ENCODE results near the gene OR2T5.
"Not testable (repeated sequence)": the region's sequence is repeated elsewhere in the genome, so short reads cannot be mapped to it uniquely, and the experiment has no call there.

The OR2T5 gene, protein sequence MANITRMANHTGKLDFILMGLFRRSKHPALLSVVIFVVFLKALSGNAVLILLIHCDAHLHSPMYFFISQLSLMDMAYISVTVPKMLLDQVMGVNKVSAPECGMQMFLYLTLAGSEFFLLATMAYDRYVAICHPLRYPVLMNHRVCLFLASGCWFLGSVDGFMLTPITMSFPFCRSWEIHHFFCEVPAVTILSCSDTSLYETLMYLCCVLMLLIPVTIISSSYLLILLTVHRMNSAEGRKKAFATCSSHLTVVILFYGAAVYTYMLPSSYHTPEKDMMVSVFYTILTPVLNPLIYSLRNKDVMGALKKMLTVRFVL

DNA sequence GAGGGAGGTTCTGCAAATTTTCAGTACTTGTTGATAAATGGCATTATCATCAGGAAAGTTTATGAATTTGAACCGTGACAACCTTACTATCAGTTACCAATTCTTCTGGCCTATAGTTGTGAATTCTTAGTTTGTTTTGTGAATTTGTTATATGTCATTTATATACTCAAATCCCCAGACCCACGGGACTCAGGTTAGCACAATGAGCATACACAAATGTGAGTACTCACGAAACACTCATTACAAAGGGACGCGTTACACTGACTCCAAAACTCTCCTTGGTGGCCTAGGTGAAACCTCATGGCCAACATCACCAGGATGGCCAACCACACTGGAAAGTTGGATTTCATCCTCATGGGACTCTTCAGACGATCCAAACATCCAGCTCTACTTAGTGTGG lies at the start of gene OR2T5:
Gene OR2T5, plus strand, starts transcription at position 301 of the 400 bp plus-strand sequence. Its CDS starts 0 bp downstream, at position 301.
- not testable (repeated sequence) for DNase-seq

GRCh38 chr1:248438668-248439067 lies 49.7 kb upstream of the OR2T5 start:
- DNase-seq, result not testable (repeated sequence)

DNA sequence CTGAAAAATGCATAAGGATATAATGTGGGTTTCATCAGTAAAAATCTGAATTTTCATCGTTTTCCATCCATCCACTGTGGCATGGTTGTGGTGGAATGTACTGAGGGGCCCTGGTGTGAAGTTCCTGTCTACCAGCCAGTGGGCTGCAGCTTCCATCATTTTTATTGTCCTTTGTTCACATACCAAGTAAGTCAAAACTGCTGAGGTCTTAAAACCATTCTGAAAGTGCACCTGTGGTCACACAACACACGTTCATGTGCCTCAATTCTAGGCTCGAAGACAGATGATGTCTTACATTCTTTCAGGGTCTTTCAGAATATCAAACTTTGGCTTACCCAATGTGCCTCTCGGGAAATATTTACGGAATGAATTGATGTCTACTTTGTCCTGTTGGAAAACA lies 49.1 kb upstream of the OR2T5 start:
- DNase-seq, result not testable (repeated sequence)

DNA sequence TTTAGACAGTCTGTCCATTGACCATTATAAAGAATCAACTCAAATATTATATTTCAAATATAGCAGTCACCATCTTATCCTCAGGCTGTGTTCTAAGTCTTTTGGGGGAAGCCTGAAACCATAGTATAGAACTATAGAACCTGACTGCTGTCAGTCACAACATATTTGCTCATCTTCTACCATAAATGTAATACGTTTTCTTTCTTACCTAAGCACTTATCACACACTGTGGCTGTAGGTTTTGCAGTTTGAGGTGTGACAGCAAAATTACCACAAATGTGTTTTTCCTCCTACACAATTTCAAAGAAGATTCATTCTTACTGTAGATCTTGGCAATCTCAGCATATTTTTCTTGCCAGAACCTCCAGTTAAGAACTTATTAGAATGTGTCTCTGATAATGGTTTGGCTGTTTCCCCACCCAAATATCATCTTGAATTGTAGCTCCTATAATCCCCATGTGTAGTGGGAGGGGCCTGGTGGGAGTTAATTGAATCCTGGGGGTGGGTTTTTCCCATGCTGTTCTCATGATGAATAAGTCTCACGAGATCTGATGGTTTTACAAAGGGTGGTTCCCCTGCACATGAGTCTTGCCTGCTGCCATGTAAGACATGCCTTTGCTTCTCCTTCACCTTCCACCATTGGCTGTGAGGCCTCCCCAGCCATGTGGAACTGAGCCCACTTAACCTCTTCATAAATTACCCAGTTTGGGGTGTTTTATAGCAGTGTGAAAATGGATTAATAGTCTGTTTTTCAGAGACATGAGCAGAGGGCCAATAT lies 45.7 kb upstream of the OR2T5 start:
- not testable (repeated sequence) for DNase-seq

DNA sequence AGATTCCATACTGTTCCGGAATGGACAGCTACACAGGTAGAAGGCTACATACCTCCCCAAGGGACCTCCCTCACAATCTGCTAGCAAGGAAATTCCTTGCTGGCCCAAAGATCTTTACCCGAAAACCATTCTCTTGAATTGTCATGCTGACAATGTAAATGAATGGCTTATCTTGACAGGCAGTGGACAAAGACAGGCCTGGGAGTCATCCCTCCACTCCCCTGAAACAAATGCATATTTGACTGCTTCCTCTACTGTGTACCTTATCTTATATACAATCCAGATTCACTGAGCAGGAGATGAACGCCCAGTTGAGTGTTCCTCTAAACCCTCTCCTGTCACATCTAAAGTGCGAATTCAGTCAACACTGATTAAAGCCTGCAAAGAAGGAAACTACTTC lies 43.8 kb upstream of the OR2T5 start:
- DNase-seq, result not testable (repeated sequence)

DNA sequence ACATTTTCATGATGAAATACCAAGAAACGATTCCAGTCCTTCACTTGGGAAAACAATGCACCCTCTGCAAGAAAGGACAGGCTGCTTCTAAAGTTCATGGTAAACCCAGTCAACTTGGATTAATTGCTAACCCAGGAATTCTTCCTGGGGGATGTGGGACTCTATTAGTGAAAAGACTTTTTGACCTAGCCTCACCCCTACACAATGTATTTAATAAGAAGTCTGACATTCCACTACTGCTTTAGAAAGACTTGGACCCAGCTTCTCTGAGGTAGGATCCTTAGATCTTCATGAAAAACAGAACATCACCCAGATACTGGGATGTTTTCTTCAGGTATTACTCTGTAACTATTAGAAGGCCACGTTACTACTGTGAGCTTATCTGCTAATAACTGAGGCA lies 43.0 kb upstream of the OR2T5 start, which contains the start of gene OR2T2:
Gene OR2T2, plus strand, starts transcription at position 239 of the 400 bp plus-strand sequence. CDS start 7,161 bp downstream, outside the sequence.
- not testable (repeated sequence) for DNase-seq

GRCh38 chr1:248448409-248449074 lies 39.8 kb upstream of the OR2T5 start:
- DNase-seq, result not testable (repeated sequence)

DNA sequence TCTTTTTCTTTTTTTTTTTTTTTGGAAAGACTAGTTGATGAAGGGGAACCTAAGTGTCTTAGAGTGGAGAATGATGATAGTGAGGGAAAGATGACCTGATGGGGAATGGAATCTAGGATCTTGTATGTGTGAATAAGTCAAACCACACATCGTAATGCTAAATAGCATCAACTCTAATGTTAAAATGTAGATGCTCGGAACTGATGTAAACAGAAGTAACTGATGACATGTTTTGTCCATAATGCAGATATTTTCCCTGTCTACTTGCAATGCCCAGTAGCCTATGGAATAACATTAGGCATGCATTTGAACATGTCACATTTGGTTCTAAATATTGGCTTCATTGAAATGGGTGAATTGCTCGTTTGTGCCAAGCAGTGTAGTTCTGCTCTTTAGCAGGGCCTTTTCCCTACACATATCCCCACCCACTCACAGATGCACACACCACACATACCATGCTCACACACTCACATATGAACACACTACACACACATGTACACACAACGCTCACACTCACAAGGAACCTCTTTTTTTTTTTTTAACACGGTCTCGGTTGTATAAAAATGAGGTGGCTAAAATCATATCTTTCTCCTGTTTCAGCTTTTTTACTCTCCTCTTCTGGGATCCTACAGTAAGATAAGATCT lies 38.4 kb upstream of the OR2T5 start:
- DNase-seq, result not testable (repeated sequence)

GRCh38 chr1:248450466-248451145 lies 37.8 kb upstream of the OR2T5 start:
- not testable (repeated sequence) for DNase-seq

- DNase-seq, result not testable (repeated sequence)
Observed at GRCh38 chr1:248453619-248454018, 34.8 kb upstream of the OR2T5 start.

DNA sequence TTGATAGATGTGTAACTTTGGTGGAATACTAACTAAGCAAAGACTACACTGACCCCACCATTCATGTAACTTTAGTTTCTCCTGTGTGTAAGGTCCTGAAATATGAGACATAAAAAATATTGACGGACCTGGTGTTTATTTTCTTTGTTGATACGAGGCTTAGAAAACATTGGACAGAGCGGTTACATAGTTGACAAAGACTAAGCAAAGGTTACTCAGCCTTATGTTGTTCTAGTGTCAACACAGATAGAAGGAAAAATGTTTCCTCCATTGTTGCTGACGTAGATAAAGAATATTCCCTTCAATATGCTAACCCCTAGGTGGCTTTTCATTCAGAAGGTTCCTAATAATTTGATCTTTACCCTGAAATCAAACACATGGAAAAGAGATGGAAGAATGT lies 33.3 kb upstream of the OR2T5 start:
- DNase-seq, result not testable (repeated sequence)

GRCh38 chr1:248456635-248457034 lies 31.8 kb upstream of the OR2T5 start:
- not testable (repeated sequence) for DNase-seq

GRCh38 chr1:248459117-248459516 lies 29.3 kb upstream of the OR2T5 start:
- DNase-seq, result not testable (repeated sequence)

DNA sequence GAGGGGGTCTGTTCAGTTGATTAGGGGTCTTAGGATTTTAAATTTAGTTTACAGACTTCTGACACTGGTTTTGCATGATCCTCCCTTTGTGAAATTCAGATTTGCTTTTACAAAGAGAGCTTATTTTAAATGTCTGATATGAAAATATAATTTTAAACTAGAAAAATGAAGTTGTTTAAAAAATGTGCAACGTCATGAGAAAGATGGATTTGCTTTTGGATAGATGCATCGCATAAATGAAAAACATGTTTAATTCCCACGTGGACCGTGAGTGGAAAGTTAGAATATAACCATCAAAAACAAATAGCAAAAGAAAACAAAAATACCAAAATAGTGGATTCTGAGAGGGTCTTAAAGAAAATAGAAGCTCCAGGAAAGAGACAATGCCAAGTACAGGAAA lies 17.2 kb upstream of the OR2T5 start:
- no peak for DNase-seq

- not testable (repeated sequence) for DNase-seq
Observed at GRCh38 chr1:248472111-248472510, 16.3 kb upstream of the OR2T5 start.

GRCh38 chr1:248473051-248473450 lies 15.3 kb upstream of the OR2T5 start, which contains the start of gene OR2T3:
OR2T3 (plus strand) TSS chr1:248473351; CDS start chr1:248473351, 0 bp downstream.
- not testable (repeated sequence) for DNase-seq

DNA sequence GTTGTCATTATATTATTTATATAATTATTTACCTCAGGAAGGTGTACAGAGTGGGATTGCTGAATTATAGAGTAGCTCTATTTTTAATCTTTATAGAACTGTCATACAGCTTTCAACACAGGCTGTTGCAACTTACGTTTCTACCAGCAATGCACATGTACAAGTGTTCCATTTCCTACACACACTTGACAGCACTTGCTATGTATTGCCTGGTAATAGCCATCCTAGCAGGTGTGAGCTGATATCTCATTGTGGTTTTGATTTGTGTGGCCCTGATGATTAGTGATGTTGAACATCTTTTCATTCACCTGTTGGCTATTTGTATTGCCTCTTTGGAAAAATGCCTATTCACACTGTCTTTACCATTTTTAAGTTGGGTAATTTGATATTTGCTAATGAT lies 12.7 kb upstream of the OR2T5 start:
- DNase-seq, result not testable (repeated sequence)

DNA sequence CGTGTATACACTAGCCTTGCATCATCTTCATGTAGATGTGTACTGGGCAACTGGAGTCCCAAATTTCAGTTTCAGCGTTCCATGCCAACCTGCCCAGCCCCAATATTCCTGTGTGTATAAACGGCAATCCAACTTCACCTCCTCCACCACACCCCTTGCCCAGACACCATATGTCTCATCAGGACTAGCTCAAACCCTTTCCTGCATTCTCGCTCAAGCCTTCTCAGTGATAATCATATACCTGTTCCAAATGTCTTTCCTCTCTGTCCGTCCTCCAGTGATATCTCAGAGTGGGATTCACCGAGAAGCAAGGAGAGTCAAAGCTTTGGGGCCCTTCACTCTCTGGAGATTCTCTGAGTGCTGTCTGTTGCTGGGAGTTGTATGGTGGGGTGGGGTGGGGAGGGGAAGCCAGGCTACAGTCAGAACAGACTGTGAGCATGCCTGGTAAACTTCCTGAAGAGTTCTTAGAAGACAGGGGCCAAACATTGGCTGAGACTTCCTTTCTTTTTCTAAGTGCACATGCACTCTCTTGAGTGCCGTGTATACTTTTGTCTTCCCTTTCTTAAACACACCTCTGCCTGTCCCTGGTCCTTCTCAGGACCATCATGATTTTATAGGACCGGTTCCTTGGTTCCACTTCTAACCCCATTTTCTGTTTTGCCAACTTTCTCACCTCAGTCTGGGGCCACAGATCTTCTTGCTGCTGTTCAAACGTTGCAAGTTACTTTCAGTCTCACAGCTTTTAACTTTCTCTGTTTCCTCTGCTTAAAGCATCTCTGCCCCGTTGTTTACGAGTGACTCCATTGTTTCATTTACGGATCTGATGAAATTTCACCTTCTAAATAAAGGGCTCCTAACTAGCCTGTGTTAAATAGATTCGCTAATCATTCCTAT lies 6.5 kb upstream of the OR2T5 start:
- DNase-seq, result peak; percentile 40

GRCh38 chr1:248496661-248497060 lies 8.3 kb downstream of the OR2T5 start:
- not testable (repeated sequence) for DNase-seq

- not testable (repeated sequence) for DNase-seq
Observed at GRCh38 chr1:248500305-248501035, 12.1 kb downstream of the OR2T5 start.
